Activated T-cell treated with anti-CD3 and anti-CD28 coated beads, Interleukin-2, amount 50 U/mL, for 1 hour (primary cell): ENCODE data around the gene IMP3.
"Not testable (repeated sequence)": the region's sequence is repeated elsewhere in the genome, so short reads cannot be mapped to it uniquely, and the experiment has no call there.

Experiments
- DNase-seq: peaks from one replicate; pipeline ENCODE4 v3.0.0-alpha.2; 2020

The IMP3 gene

DNA sequence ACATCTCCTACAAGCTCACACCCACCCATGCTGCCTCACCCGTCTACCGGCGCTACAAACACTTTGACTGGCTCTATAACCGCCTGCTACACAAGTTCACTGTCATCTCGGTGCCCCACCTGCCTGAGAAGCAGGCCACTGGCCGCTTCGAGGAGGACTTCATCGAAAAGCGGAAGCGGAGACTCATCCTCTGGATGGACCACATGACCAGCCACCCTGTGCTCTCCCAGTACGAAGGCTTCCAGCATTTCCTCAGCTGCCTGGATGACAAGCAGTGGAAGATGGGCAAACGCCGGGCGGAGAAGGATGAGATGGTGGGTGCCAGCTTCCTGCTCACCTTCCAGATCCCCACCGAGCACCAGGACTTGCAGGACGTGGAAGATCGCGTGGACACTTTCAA, 9.8 kb upstream of the IMP3 start:
- DNase-seq, result no peak

DNA sequence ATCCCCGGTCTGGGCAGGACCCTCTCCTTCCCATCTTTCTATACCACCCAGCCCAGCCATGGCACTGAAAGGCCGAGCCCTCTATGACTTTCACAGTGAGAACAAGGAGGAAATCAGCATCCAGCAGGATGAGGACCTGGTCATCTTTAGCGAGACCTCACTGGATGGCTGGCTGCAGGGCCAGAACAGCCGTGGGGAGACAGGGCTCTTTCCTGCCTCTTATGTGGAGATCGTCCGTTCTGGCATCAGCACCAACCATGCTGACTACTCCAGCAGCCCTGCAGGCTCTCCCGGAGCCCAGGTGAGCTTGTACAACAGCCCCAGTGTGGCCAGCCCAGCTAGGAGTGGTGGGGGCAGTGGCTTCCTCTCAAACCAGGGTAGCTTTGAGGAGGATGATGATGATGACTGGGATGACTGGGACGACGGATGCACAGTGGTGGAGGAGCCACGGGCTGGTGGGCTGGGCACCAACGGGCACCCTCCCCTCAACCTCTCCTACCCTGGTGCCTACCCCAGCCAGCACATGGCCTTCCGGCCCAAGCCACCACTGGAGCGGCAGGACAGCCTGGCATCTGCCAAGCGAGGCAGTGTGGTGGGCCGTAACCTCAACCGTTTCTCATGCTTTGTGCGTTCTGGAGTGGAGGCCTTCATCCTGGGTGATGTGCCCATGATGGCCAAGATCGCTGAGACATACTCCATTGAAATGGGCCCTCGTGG, 9.2 kb upstream of the IMP3 start:
- no peak for DNase-seq

- DNase-seq, result no peak
Observed at GRCh38 chr15:75648156-75649000, 8.4 kb upstream of the IMP3 start.

DNA sequence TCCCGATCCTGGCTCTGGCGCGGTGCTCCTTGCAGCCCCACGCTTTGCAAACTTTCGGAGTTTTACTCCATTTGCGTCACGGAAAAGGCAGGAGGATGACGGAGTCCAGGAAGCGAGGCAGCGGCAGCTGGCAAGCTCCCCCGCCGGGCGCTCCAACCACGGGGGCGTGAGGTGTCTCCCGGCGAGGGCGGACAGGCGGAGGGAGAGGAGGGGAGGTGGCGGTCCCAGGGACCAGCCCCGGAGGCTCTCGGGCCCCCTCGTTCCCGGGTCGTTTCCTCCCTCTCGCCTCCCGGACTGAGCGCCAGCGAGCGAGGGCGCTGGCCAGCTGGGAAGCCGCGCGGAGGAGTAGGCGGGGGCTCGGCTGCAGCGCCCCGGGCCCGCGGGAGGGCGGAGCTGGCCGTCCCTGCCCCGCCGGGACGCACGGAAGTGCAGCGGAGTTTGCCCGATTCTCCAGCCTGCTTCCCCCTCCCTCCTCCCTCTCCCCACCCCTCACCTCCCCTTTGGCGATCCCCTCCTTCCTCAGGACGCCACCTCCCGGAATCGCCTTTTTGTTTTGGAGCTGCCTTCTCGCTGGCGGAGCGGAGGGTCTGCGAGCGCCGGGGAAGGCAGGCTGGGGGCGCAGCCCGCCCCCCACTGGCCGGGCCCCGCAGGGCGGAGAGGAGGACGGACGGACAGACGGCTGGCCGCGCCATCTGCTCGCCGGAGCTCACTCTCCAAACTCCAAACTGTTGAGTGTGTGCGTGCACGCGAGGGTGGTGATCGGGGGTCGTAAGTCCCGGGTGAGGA, 7.5 kb upstream of the IMP3 start, which contains the start of gene SNX33:
TSS of gene SNX33 (plus strand) at position 543 of the 786 bp plus-strand sequence. CDS start 1,191 bp downstream, outside the sequence.
- DNase-seq, result peak; percentile 70

GRCh38 chr15:75646944-75647364, 6.9 kb upstream of the IMP3 start:
- DNase-seq, result no peak

GRCh38 chr15:75646112-75646943, 6.3 kb upstream of the IMP3 start:
- DNase-seq, result no peak

- no peak for DNase-seq
Observed at GRCh38 chr15:75644376-75644775, 4.4 kb upstream of the IMP3 start.

- no peak for DNase-seq
Observed at GRCh38 chr15:75641603-75642002, 1.6 kb upstream of the IMP3 start.

GRCh38 chr15:75641179-75641503, 1.1 kb upstream of the IMP3 start:
- DNase-seq, result no peak

DNA sequence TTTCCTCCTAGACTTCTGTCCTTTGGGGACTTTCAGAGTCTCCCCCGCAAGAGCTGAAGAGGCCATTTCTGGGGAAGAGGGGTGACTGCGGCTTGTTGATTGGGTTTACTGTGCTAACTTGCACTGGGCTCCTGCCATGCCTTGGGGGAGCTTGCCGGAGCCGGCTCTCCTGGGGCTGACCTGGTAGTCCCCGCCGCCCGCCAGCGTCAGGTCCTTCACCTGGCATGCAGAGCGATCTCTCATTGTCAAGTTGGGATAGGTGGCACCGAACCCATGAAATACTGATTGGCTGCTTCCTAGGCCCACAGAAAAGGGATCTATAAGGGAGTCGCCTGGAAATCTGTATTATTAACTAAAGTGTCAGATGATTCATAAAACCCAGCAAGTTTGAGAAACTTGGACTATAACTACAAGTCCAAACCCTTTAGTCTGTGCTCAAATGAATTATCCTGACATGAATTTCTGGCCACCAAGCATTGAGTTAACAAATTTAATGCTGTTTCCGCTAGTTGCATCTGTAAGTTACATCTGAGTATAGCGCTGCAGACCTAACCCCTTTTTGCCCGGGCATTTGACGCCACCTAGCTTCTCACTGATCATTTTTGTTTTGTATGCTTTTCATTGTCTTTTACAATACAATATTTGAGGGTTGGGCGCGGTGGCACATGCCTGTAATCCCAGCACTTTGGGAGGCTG, 607 bp upstream of the IMP3 start:
- DNase-seq, result peak; percentile 49

GRCh38 chr15:75639191-75639708, 774 bp downstream of the IMP3 start:
- no peak for DNase-seq

DNA sequence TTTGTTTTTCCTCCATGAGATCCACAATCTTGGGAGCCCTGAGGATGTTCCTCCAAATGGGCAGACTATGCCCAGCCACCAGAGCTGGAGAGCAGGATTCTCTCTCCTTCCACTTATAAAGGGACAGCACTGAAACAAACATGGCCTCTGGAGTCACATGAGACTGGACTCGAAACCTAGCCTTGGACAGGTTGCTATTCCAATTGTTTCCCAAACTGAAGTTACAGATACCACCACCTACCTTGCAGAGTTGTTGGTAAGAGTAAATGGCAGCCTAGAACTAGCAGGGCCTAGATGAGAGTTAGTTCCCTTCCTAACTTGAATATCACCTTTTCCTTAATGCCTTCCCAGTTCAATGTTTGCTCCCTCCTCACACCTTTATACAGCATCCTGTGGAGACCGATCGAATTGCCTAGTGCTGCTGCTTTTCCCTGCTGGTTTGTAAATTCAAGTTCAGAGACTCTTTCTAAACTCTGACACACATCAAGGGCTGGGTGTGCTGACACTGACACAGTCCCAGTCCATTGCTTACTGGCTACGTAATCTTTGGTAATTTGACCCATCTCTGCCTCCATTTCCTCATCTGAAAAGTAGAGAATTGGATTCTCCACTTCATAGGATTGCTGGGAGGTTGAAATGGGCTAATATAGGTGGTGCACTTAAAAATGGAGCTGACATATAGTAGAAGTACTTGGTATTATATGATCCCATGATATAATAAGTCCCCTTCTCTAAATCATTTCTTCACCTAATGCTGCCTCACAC, 2.6 kb downstream of the IMP3 start:
- no peak for DNase-seq

GRCh38 chr15:75636026-75636425, 4.0 kb downstream of the IMP3 start:
- no peak for DNase-seq

- DNase-seq, result not testable (repeated sequence)
Observed at GRCh38 chr15:75633922-75634321, 6.1 kb downstream of the IMP3 start.

DNA sequence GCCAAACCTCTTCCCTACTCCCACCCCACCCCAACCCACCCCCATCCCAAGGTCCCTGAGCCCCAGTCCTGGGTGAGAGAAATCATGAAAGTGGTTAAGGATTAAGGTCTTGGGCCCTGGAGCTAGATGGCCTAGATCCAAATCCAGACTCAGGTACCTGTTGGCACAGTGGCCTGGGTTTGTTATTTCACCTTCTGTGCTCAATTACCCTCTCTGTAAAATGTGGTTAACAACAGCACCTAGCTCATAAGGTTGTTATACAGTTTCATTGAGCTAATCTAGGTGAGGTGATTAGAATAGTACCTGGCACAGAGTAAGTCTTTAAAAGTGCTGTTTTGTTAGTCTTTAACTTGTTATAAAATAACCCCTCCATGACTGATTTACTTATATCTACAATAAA, 8.1 kb downstream of the IMP3 start:
- no peak for DNase-seq

DNA sequence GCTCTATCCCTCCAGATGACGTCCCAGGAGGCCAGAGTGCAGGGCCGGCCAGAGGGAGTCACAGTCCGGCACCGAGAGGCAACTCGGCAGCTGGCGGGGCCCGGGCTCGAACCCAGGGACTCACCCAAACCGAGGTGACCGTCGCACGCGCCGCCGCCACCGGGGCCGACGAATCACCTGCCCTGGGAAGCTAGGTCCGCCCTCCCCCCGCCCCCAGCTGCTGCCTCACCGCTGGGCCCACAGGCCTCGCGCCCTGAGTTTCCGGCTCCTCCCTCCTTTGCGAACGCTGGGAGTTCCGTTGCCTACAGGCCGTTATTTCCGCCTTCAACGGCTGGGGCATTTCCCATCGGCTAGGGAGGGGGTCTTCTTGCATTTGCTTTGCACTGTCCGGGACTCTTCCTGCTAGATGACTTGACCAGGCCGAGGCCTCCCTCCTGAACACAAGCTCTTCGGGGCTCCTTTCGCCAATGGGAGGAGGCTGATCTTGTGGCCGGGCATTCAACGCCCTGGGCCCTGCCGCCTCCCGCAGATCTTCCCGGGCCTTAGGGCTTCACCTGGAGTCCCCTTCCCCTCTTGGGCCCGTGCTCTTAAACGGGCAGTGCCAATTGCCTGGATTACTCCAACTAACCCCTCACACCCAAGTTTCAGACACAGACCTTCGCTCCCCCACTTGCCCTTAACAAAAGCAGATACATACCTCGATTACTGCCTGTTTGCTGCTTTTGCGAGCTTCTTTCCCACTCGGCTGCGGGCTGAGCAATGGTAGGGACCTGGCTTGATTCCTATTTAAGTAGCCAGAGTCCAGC, 14.3 kb downstream of the IMP3 start, which contains the start of gene SNUPN:
TSS of gene SNUPN (minus strand) at position 184 of the 806 bp plus-strand sequence. CDS start 4,674 bp downstream, outside the sequence.
- DNase-seq, result peak; percentile 90

DNA sequence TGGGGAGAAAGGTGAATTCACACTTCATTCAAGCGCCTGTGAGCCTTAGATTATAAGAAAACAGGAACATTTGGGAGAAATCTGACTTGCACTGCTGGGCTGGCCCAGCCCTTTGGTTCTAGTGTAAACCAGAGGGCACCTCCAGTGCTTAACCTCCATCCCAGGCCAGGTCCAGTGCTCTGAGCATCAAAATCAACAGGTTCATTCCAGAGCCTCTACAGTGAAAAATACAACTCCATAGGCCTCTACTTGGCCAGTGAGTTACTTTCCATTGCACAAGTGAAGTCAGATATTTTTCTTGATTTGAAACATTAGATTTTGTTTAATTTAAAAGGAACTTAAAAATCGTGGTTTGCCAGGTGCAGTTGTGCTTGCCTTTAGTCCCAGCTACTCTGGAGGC, 17.5 kb downstream of the IMP3 start:
- no peak for DNase-seq

DNA sequence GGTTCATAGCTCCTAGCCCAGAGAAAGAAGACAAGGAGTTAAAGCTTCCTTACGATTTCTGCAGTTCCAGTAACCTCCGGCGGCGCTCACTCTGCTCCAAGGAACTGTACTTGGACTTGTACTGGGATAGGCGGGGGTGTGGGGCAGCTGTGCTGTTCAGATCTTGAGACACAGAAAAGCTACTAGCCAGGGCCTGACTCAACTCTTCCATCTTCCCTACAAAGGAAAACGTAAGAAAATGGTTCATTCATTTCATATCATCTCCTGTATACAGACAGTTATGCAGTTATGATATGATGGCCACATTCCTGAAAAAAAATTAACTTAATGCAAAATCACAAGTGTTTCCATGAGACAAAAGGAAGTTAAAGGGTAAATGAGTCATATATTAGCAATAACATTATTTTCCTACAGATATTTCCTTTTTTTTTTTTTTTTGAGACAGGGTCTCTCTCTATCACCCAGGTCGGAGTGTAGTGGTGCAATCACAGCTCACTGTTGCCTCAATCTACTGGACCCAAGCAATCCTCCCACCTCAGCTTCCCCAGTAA, 19.1 kb downstream of the IMP3 start:
- DNase-seq, result no peak

GRCh38 chr15:75620058-75620820, 19.8 kb downstream of the IMP3 start:
- no peak for DNase-seq
